ENCODE data around the gene POGLUT2. TPM values are rescaled to one million over a fixed set of nuclear protein-coding genes. Genes with fewer than 3 reads are reported as not detected.

The POGLUT2 gene
- total RNA-seq, 1 donor from 2014 or later, result 0.11 TPM

DNA sequence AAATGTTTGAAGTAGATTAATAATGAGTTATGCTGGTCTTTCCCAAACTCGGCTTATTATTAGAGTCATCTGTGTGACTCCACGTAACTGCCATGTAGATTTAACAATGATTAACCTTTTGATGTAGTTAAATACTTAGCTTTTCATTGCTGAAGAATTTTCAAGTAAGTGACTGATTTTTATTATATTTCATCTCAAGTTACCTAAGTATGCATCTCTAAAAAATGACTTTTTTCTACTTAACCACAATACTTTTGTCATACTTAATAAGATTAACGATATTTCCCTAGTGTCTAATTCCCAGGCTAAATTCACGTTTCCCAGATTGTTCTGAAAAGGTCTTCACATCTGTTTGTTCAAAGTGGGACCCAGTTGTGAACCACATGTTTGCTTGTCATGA, 17.9 kb upstream of the POGLUT2 start:
- POLR2A ChIA-PET, result no interaction called here
- Mint-ChIP-seq H3K4me3 (no peak overlapping the region), H3K4me1 (no peaks in the 10 kb centered on the region), H3K27ac (no peak overlapping the region), H3K9me3 (peaks cover 5% of the 10 kb centered on the region), H3K36me3 (ENCODE audit: low read depth) (peaks cover 18% of the 10 kb centered on the region), H3K27me3 (no peaks in the 10 kb centered on the region)
- TF ChIP-seq, protein P1, sequence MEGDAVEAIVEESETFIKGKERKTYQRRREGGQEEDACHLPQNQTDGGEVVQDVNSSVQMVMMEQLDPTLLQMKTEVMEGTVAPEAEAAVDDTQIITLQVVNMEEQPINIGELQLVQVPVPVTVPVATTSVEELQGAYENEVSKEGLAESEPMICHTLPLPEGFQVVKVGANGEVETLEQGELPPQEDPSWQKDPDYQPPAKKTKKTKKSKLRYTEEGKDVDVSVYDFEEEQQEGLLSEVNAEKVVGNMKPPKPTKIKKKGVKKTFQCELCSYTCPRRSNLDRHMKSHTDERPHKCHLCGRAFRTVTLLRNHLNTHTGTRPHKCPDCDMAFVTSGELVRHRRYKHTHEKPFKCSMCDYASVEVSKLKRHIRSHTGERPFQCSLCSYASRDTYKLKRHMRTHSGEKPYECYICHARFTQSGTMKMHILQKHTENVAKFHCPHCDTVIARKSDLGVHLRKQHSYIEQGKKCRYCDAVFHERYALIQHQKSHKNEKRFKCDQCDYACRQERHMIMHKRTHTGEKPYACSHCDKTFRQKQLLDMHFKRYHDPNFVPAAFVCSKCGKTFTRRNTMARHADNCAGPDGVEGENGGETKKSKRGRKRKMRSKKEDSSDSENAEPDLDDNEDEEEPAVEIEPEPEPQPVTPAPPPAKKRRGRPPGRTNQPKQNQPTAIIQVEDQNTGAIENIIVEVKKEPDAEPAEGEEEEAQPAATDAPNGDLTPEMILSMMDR (IDR thresholded peaks at IDR 0.05), result no peak
- intact Hi-C loops (cut with micrococcal nuclease), result no loop called here
- CTCF ChIA-PET, result no interaction called here
- DNase-seq, result no peak
- ATAC-seq (ENCODE audit: low read depth), result no peak

DNA sequence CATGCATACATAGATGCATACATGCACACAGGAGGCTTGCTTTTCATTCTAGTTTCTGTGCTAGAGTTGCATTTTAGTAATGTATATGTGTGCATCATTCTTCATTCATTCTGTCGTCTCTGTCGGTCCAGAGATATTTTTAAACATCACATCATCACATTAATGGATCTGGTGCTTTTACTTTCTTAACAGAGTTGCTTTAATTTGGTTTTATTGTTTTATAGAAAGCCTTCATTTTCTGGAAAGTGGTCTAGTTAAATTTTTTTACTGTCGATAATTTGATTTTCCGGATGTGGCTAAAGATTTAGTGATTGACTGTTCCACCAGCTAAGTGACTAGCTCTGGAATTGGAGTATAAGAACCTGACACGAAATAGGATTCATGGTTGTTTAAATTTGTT, 17.0 kb upstream of the POGLUT2 start:
- no peak for DNase-seq
- Mint-ChIP-seq H3K4me1 (no peaks in the 10 kb centered on the region), H3K9me3 (peaks cover 5% of the 10 kb centered on the region), H3K27me3 (no peaks in the 10 kb centered on the region), H3K36me3 (ENCODE audit: low read depth) (peaks cover 19% of the 10 kb centered on the region), H3K4me3 (no peak overlapping the region), H3K27ac (no peak overlapping the region)
- TF ChIP-seq, protein P1 (IDR thresholded peaks at IDR 0.05), result no peak
- ChIA-PET POLR2A (no interaction called here), CTCF (no interaction called here)
- intact Hi-C loops (cut with micrococcal nuclease), result no loop called here
- ATAC-seq (ENCODE audit: low read depth), result no peak

DNA sequence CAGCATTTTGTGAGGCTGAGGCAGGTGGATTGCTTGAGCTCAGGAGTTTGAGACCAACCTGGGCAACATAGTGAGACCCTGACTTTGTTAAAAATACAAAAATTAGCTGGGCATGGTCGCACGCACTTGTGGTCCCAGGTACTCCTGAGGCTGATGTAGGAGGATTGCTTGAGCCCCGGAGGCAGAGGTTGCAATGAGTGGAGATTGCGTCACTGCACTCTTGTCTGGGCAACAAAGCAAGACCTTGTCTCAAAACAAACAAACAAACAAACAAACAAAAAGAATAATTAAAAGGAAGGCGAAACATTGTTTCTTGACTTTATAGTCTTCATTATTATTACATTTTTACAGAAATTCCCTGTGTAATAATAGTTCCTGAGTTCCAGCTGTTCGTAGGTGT, 16.0 kb upstream of the POGLUT2 start:
- POLR2A ChIA-PET, result no interaction called here
- ATAC-seq (ENCODE audit: low read depth), result no peak

DNA sequence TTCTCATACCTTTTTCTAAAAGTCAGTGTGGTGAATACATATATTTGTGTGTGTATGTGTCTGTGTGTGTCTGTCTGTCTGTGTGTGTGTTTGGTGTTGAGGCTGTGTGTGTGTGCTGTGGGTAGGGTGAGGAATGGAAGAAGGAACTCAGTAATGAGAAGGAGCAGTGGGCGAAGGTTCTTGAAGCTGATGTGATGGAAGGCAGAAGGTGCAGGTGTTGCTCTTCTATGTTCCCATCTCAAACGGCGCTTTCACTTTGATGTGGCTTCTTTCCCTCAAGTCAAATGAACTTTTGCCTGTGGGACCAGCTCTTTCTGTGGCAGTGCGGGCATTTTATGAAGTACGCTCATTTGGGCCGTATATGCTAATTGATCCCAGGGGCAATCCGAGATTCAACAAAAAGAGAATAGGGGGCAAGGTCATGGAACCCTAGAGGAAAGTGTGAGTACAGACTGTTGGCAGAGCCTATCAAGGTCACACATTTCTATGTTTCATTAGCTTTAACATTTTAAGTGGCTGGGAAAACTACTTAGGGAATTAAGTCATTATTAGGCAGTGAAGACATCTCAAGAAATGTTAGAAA, 15.3 kb upstream of the POGLUT2 start:
- no peak for DNase-seq
- Mint-ChIP-seq H3K9me3 (peaks cover 5% of the 10 kb centered on the region), H3K4me1 (no peaks in the 10 kb centered on the region), H3K36me3 (ENCODE audit: low read depth) (peaks cover 19% of the 10 kb centered on the region), H3K27ac (no peak overlapping the region), H3K27me3 (no peaks in the 10 kb centered on the region), H3K4me3 (no peak overlapping the region)
- TF ChIP-seq, protein P1 (IDR thresholded peaks at IDR 0.05), result no peak
- ChIA-PET CTCF (no interaction called here), POLR2A (no interaction called here)
- no peak for ATAC-seq (ENCODE audit: low read depth)
- intact Hi-C loops (cut with micrococcal nuclease), result no loop called here

More for the DNA sequence above, 16.0 kb upstream of the POGLUT2 start:
- Mint-ChIP-seq H3K27ac (no peak overlapping the region), H3K36me3 (ENCODE audit: low read depth) (peaks cover 19% of the 10 kb centered on the region), H3K27me3 (no peaks in the 10 kb centered on the region), H3K4me1 (no peaks in the 10 kb centered on the region), H3K9me3 (peaks cover 5% of the 10 kb centered on the region), H3K4me3 (no peak overlapping the region)
- intact Hi-C loops (cut with micrococcal nuclease), result no loop called here
- CTCF ChIA-PET, result no interaction called here
- TF ChIP-seq, protein P1 (IDR thresholded peaks at IDR 0.05), result no peak
- DNase-seq, result no peak

DNA sequence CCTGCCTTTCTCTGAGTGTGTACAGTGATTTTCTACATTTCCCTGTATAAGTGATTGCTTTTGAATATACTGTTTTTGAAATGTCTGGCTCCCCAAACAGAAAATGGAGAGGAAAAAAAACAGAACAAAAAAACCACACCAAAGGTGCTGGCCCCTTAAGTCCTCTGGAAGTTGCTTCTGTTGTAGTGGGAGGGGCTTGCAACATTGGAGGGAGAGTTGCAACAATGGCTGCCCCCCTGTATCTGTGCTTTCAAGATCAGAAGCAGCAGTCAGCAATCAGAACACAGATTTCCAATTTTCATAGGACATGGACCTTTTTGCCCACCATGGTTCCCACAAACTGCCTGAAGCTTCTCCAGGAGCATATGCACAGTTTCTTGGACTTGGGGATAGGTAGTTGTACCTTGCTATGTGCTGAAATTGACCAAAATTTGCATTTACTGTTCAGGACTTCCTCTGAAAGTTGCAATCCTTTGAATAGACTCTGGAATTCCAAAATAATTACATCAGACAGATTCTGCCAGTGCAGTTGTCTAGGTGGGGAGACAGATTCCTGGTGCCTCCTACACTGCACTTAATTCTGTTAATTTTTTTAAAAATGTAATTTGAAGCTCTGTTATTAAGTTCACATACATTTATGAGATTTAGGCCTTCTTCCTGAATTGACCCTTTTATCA, 14.0 kb upstream of the POGLUT2 start:
- POLR2A ChIA-PET, result no interaction called here
- Mint-ChIP-seq H3K27ac (no peak overlapping the region), H3K4me1 (no peaks in the 10 kb centered on the region), H3K9me3 (peaks cover 5% of the 10 kb centered on the region), H3K36me3 (ENCODE audit: low read depth) (peaks cover 16% of the 10 kb centered on the region), H3K4me3 (no peak overlapping the region), H3K27me3 (no peaks in the 10 kb centered on the region)
- intact Hi-C loops (cut with micrococcal nuclease), result no loop called here
- TF ChIP-seq, protein P1 (IDR thresholded peaks at IDR 0.05), result no peak
- CTCF ChIA-PET, result interaction anchor here (0.8 kb wide), 1 partner anchor 11 kb away, joined by 3 read pairs; no protein-coding TSS in a partner anchor
- ATAC-seq (ENCODE audit: low read depth) (no peak), DNase-seq (no peak)

Measured in activated B cell treated with CpG ODN at 0.5 μM for 24 hours (primary cell).